Left ventricle myocardium inferior (tissue), 1 donor: ENCODE measurements around the gene SNW1. TPM values are rescaled to one million over a fixed set of nuclear protein-coding genes. Genes with fewer than 3 reads are reported as not detected.

Experiments
- DNase-seq: peaks from one replicate; pipeline ENCODE4 v3.0.0-alpha.2; 2020
- H3K27ac ChIP-seq: fragments of 200-600 bp; replicated peaks from 2 replicates; pipeline ENCODE4 v1.8.0; 2021
- H3K27me3 ChIP-seq: fragments of 200-600 bp; 2 replicates; pipeline ENCODE4 v1.8.0; 2021; ENCODE audit warnings: low read depth
- H3K36me3 ChIP-seq: fragments of 200-600 bp; 2 replicates; pipeline ENCODE4 v1.8.0; 2021
- H3K4me1 ChIP-seq: fragments of 200-600 bp; 2 replicates; pipeline ENCODE4 v1.8.0; 2021
- H3K4me3 ChIP-seq: fragments of 200-600 bp; 2 replicates; pipeline ENCODE4 v1.8.0; 2021; ENCODE audit warnings: mild to moderate bottlenecking, moderate library complexity
- H3K9me3 ChIP-seq: fragments of 200-600 bp; replicated peaks from 2 replicates; pipeline ENCODE4 v1.8.0; 2021
- intact Hi-C: fragments of 100-400 bp; cut with micrococcal nuclease; formaldehyde crosslinking; loops from one replicate; pipeline ENCODE4 v1.11.0; 2022
- total RNA-seq: library from RNA; stranded (reverse); fragmentation: NEBNext Ultra II Directional; extraction: Animal tissue kit (Norgen Biotek cat#: 25700); gene quantifications from one replicate; pipeline ENCODE4 v1.2.1, GENCODE V29; 2021
- TF ChIP-seq, protein P1 (sequence below): fragments of 200-600 bp; IDR thresholded peaks from 2 replicates; pipeline ENCODE4 v1.8.0; 2021; ENCODE audit warnings: antibody characterized with exemption, mild to moderate bottlenecking, borderline replicate concordance
- donor health status: DM: no; HTN: yes; CAD: no; lungs with severe emphysema.

SNW1 gene
- total RNA-seq, 1 donor from 2014 or later = 52.6 TPM

DNA sequence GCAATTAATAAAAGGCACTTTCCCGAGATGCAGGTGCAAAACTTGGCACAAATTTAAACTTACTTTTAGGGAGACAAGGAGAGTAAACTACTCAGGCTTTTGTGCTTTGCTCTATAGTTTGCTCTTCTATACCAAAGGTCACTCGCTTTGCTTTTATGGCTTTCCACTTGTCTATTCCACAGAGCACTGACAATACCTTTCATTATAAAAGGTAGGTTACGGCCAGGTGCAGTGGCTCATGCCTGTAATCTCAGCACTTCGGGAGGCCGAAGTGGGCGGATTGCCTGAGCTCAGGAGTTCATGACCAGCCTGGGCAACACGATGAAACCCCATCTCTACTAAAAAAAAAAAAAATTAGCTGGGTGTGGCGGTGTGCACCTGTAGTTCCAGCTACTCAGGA, 86.0 kb downstream of the SNW1 start:
- Histone ChIP-seq H3K9me3 (no peaks in the 10 kb centered on the region), H3K4me1 (no peaks in the 10 kb centered on the region), H3K27ac (no peak overlapping the region), H3K36me3 (peaks cover 74% of the 10 kb centered on the region), H3K4me3 (no peak overlapping the region), H3K27me3 (no peaks in the 10 kb centered on the region)
- intact Hi-C loops = no loop called here
- no peak for DNase-seq
- TF ChIP-seq, protein P1, sequence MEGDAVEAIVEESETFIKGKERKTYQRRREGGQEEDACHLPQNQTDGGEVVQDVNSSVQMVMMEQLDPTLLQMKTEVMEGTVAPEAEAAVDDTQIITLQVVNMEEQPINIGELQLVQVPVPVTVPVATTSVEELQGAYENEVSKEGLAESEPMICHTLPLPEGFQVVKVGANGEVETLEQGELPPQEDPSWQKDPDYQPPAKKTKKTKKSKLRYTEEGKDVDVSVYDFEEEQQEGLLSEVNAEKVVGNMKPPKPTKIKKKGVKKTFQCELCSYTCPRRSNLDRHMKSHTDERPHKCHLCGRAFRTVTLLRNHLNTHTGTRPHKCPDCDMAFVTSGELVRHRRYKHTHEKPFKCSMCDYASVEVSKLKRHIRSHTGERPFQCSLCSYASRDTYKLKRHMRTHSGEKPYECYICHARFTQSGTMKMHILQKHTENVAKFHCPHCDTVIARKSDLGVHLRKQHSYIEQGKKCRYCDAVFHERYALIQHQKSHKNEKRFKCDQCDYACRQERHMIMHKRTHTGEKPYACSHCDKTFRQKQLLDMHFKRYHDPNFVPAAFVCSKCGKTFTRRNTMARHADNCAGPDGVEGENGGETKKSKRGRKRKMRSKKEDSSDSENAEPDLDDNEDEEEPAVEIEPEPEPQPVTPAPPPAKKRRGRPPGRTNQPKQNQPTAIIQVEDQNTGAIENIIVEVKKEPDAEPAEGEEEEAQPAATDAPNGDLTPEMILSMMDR = no peak

DNA sequence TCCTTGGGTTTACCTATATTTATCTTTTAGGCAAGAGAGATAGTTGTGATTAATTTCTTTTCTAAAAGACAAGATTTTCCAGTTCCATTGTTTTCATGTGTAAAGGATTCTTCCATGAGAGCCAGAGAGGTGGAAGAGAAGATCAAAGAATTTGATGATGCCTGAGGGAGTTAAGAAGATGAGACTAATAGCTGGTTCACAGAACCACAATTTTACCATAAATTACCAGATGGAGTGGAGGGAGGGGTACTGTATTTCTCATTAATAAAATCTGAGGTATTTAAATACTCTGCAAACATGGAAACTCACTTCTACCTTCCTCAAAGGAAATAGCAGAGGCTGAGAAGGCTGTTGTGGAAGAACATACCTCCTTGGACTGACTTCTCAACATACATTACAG, 87.8 kb downstream of the SNW1 start:
- no peaks in the 10 kb centered on the region for H3K9me3 ChIP-seq
- H3K36me3 ChIP-seq = peaks cover 57% of the 10 kb centered on the region
- no peaks in the 10 kb centered on the region for H3K4me1 ChIP-seq
- no peak overlapping the region for H3K4me3 ChIP-seq
- H3K27me3 ChIP-seq = no peaks in the 10 kb centered on the region
- DNase-seq = no peak
- intact Hi-C loops = no loop called here
- H3K27ac ChIP-seq = no peak overlapping the region
- TF ChIP-seq, protein P1 = no peak

Other genes starting within 250 kb of the SNW1 start
- gene SPTLC2, start 144.5 kb downstream of the SNW1 start, total RNA-seq = 11.5 TPM
- 14.1 TPM for gene ALKBH1, start 53.1 kb downstream of the SNW1 start, total RNA-seq
- gene SLIRP, start 53.1 kb downstream of the SNW1 start, total RNA-seq = 204 TPM
- gene ADCK1, start 39.0 kb upstream of the SNW1 start, total RNA-seq = 10.3 TPM